ENCODE data around the gene BAG5. TPM values are rescaled to one million over a fixed set of nuclear protein-coding genes. Genes with fewer than 3 reads are reported as not detected.

The BAG5 gene
- total RNA-seq, 2 experiments from 2014 or later, result 23.2 to 23.8 TPM

- ChIA-PET POLR2A (interaction anchor here (0.6 to 1.4 kb wide), 11 partner anchors 12 to 1628 kb away, joined by 3 to 4 read pairs (median 3); partner anchors contain the start of genes EIF5 and TRMT61A), CTCF (interaction anchor here (0.6 to 2.6 kb wide), 7 partner anchors 14 to 980 kb away, joined by 3 to 8 read pairs (median 3); no protein-coding TSS in a partner anchor)
- no peaks in the 10 kb centered on the region for H3K9me3 Mint-ChIP-seq
- peak; percentile 66 for DNase-seq
- peaks cover 67% of the 10 kb centered on the region for H3K4me1 Mint-ChIP-seq (ENCODE audit: low read depth)
- intact Hi-C loops (cut with micrococcal nuclease), result loop anchor here (1.0 to 2.0 kb wide), 4 partner anchors 33 to 153 kb away; partner anchors contain the start of genes KLC1, TRMT61A, XRCC3 and ZFYVE21
- peak overlapping the region; percentile 81 for H3K4me3 Mint-ChIP-seq
- H3K36me3 Mint-ChIP-seq, result peaks cover 30% of the 10 kb centered on the region
- H3K27ac Mint-ChIP-seq, result peak overlapping the region; percentile 90
- H3K27me3 Mint-ChIP-seq, result no peaks in the 10 kb centered on the region
Measured at GRCh38 chr14:103561381-103562178, 877 bp downstream of the BAG5 start.

- ChIA-PET CTCF (interaction anchor here (1.1 to 2.6 kb wide), 4 partner anchors 42 to 119 kb away, joined by 3 to 8 read pairs (median 5); no protein-coding TSS in a partner anchor), POLR2A (interaction anchor here (0.6 to 0.7 kb wide), 2 partner anchors 226 to 1627 kb away, joined by 3 read pairs; partner anchors contain the start of gene EIF5)
- Mint-ChIP-seq H3K4me3 (peak overlapping the region; percentile 81), H3K4me1 (ENCODE audit: low read depth) (peaks cover 60% of the 10 kb centered on the region), H3K36me3 (peaks cover 30% of the 10 kb centered on the region), H3K27ac (peak overlapping the region; percentile 33), H3K27me3 (no peaks in the 10 kb centered on the region), H3K9me3 (no peaks in the 10 kb centered on the region)
- DNase-seq, result no peak
- intact Hi-C loops (cut with micrococcal nuclease), result no loop called here
Measured at GRCh38 chr14:103560691-103561090, 1.8 kb downstream of the BAG5 start.

- Mint-ChIP-seq H3K27me3 (no peaks in the 10 kb centered on the region), H3K36me3 (peaks cover 30% of the 10 kb centered on the region), H3K27ac (peak overlapping the region; percentile 64), H3K4me3 (no peak overlapping the region), H3K9me3 (no peaks in the 10 kb centered on the region), H3K4me1 (ENCODE audit: low read depth) (peaks cover 56% of the 10 kb centered on the region)
- intact Hi-C loops (cut with micrococcal nuclease), result no loop called here
- DNase-seq, result no peak
- ChIA-PET POLR2A (interaction anchor here (0.9 kb wide), 1 partner anchor 21 kb away, joined by 3 read pairs; no protein-coding TSS in a partner anchor), CTCF (interaction anchor here (0.8 to 2.8 kb wide), 6 partner anchors 8 to 249 kb away, joined by 3 to 16 read pairs (median 3); no protein-coding TSS in a partner anchor)
Measured at GRCh38 chr14:103559766-103560165, 2.7 kb downstream of the BAG5 start.

GRCh38 chr14:103558071-103558882 lies 4.2 kb downstream of the BAG5 start:
- CTCF ChIA-PET, result interaction anchor here (1.2 to 2.8 kb wide), 3 partner anchors 11 to 250 kb away, joined by 3 to 16 read pairs (median 4); no protein-coding TSS in a partner anchor
- Mint-ChIP-seq H3K4me1 (ENCODE audit: low read depth) (peaks cover 45% of the 10 kb centered on the region), H3K36me3 (peaks cover 30% of the 10 kb centered on the region), H3K27ac (peak overlapping the region; percentile 45), H3K9me3 (no peaks in the 10 kb centered on the region), H3K27me3 (no peaks in the 10 kb centered on the region), H3K4me3 (no peak overlapping the region)
- POLR2A ChIA-PET, result no interaction called here
- DNase-seq, result no peak
- intact Hi-C loops (cut with micrococcal nuclease), result no loop called here

GRCh38 chr14:103556946-103557758 lies 5.3 kb downstream of the BAG5 start:
- ChIA-PET POLR2A (no interaction called here), CTCF (interaction anchor here (0.5 to 2.8 kb wide), 4 partner anchors 10 to 54 kb away, joined by 3 to 16 read pairs (median 4); no protein-coding TSS in a partner anchor)
- Mint-ChIP-seq H3K9me3 (no peaks in the 10 kb centered on the region), H3K4me3 (no peak overlapping the region), H3K4me1 (ENCODE audit: low read depth) (peaks cover 45% of the 10 kb centered on the region), H3K27me3 (no peaks in the 10 kb centered on the region), H3K27ac (no peak overlapping the region), H3K36me3 (peaks cover 30% of the 10 kb centered on the region)
- no peak for DNase-seq
- intact Hi-C loops (cut with micrococcal nuclease), result no loop called here

- no peak for DNase-seq
- peaks cover 32% of the 10 kb centered on the region for H3K4me1 Mint-ChIP-seq (ENCODE audit: low read depth)
- no peak overlapping the region for H3K4me3 Mint-ChIP-seq
- no peak overlapping the region for H3K27ac Mint-ChIP-seq
- no peaks in the 10 kb centered on the region for H3K27me3 Mint-ChIP-seq
- H3K9me3 Mint-ChIP-seq, result no peaks in the 10 kb centered on the region
- intact Hi-C loops (cut with micrococcal nuclease), result no loop called here
- ChIA-PET POLR2A (no interaction called here), CTCF (interaction anchor here (1.2 to 1.3 kb wide), 2 partner anchors 10 to 37 kb away, joined by 3 read pairs; no protein-coding TSS in a partner anchor)
- peaks cover 22% of the 10 kb centered on the region for H3K36me3 Mint-ChIP-seq
Measured at GRCh38 chr14:103555559-103556337, 6.7 kb downstream of the BAG5 start.

- POLR2A ChIA-PET, result no interaction called here
- Mint-ChIP-seq H3K36me3 (no peaks in the 10 kb centered on the region), H3K4me3 (no peak overlapping the region), H3K27ac (no peak overlapping the region), H3K9me3 (no peaks in the 10 kb centered on the region), H3K4me1 (ENCODE audit: low read depth) (peaks cover 7% of the 10 kb centered on the region), H3K27me3 (no peaks in the 10 kb centered on the region)
- intact Hi-C loops (cut with micrococcal nuclease), result no loop called here
- DNase-seq, result no peak
- CTCF ChIA-PET, result interaction anchor here (0.6 to 2.7 kb wide), 3 partner anchors 34 to 459 kb away, joined by 3 to 12 read pairs (median 4); partner anchors contain the start of gene EXOC3L4
Measured at GRCh38 chr14:103552846-103553210, 9.6 kb downstream of the BAG5 start.

- DNase-seq, result no peak
- Mint-ChIP-seq H3K9me3 (no peaks in the 10 kb centered on the region), H3K27me3 (no peaks in the 10 kb centered on the region), H3K27ac (no peak overlapping the region), H3K36me3 (no peaks in the 10 kb centered on the region), H3K4me1 (ENCODE audit: low read depth) (peaks cover 3% of the 10 kb centered on the region), H3K4me3 (no peak overlapping the region)
- CTCF ChIA-PET, result interaction anchor here (2.7 kb wide), 1 partner anchor 34 kb away, joined by 12 read pairs; no protein-coding TSS in a partner anchor
- intact Hi-C loops (cut with micrococcal nuclease), result no loop called here
- POLR2A ChIA-PET, result no interaction called here
Measured at GRCh38 chr14:103552011-103552845, 10.2 kb downstream of the BAG5 start.

GRCh38 chr14:103551338-103551762 lies 11.1 kb downstream of the BAG5 start:
- H3K27ac Mint-ChIP-seq, result no peak overlapping the region
- ChIA-PET POLR2A (no interaction called here), CTCF (interaction anchor here (2.7 kb wide), 1 partner anchor 33 kb away, joined by 12 read pairs; no protein-coding TSS in a partner anchor)
- DNase-seq, result no peak
- intact Hi-C loops (cut with micrococcal nuclease), result no loop called here
- H3K36me3 Mint-ChIP-seq, result no peaks in the 10 kb centered on the region
- no peaks in the 10 kb centered on the region for H3K9me3 Mint-ChIP-seq
- no peaks in the 10 kb centered on the region for H3K4me1 Mint-ChIP-seq (ENCODE audit: low read depth)
- no peak overlapping the region for H3K4me3 Mint-ChIP-seq
- no peaks in the 10 kb centered on the region for H3K27me3 Mint-ChIP-seq
